Endothelial cell (in vitro differentiated cells): ENCODE results near the gene NPTN. TPM values are rescaled to one million over a fixed set of nuclear protein-coding genes. Genes with fewer than 3 reads are reported as not detected.

Source experiments
- DNase-seq: peaks from one replicate; pipeline ENCODE4 v3.0.0; 2021; ENCODE audit warnings: low spot score
- H3K27ac Mint-ChIP-seq: one replicate; pipeline ENCODE4 v1.8.0; 2021; ENCODE audit warnings: mixed read lengths, inconsistent platforms; ENCODE audit not compliant: unreplicated experiment
- H3K27me3 Mint-ChIP-seq: one replicate; pipeline ENCODE4 v1.8.0; 2021; ENCODE audit warnings: mild to moderate bottlenecking, moderate library complexity, mixed read lengths, inconsistent platforms; ENCODE audit not compliant: unreplicated experiment
- H3K36me3 Mint-ChIP-seq: one replicate; pipeline ENCODE4 v1.8.0; 2021; ENCODE audit warnings: mild to moderate bottlenecking, low read depth, mixed read lengths, inconsistent platforms; ENCODE audit not compliant: unreplicated experiment
- H3K4me1 Mint-ChIP-seq: one replicate; pipeline ENCODE4 v1.8.0; 2021; ENCODE audit warnings: mild to moderate bottlenecking, mixed read lengths, inconsistent platforms; ENCODE audit not compliant: unreplicated experiment
- H3K4me3 Mint-ChIP-seq: one replicate; pipeline ENCODE4 v1.8.0; 2021; ENCODE audit warnings: mild to moderate bottlenecking, mixed read lengths, inconsistent platforms; ENCODE audit not compliant: unreplicated experiment
- H3K9me3 Mint-ChIP-seq: one replicate; pipeline ENCODE4 v1.8.0; 2021; ENCODE audit warnings: mixed read lengths, inconsistent platforms; ENCODE audit not compliant: unreplicated experiment
- total RNA-seq: library from RNA; stranded (reverse); fragmentation: NEBNext Ultra II Directional; extraction: Animal tissue kit (Norgen Biotek cat#: 25700); gene quantifications from one replicate; pipeline ENCODE4 v1.2.1, GENCODE V29; 2021; ENCODE audit not compliant: unreplicated experiment
- TF ChIP-seq, protein P1 (sequence below): fragments of 200-600 bp; sonication (generic); IDR thresholded peaks from one replicate; pipeline ENCODE4 v1.5.0; 2021; ENCODE audit warnings: antibody characterized with exemption; ENCODE audit not compliant: unreplicated experiment

Gene NPTN
- total RNA-seq, 1 donor from 2014 or later: 223 TPM

- Mint-ChIP-seq H3K4me1 (peaks cover 44% of the 10 kb centered on the region), H3K27me3 (peaks cover 2% of the 10 kb centered on the region), H3K36me3 (no peaks in the 10 kb centered on the region), H3K27ac (peak overlapping the region; percentile 55), H3K4me3 (no peak overlapping the region), H3K9me3 (no peaks in the 10 kb centered on the region)
- DNase-seq: no peak
- TF ChIP-seq, protein P1, sequence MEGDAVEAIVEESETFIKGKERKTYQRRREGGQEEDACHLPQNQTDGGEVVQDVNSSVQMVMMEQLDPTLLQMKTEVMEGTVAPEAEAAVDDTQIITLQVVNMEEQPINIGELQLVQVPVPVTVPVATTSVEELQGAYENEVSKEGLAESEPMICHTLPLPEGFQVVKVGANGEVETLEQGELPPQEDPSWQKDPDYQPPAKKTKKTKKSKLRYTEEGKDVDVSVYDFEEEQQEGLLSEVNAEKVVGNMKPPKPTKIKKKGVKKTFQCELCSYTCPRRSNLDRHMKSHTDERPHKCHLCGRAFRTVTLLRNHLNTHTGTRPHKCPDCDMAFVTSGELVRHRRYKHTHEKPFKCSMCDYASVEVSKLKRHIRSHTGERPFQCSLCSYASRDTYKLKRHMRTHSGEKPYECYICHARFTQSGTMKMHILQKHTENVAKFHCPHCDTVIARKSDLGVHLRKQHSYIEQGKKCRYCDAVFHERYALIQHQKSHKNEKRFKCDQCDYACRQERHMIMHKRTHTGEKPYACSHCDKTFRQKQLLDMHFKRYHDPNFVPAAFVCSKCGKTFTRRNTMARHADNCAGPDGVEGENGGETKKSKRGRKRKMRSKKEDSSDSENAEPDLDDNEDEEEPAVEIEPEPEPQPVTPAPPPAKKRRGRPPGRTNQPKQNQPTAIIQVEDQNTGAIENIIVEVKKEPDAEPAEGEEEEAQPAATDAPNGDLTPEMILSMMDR: no peak
These were observed 30.2 kb downstream of the NPTN start for GRCh38 chr15:73602992-73603391.

DNA sequence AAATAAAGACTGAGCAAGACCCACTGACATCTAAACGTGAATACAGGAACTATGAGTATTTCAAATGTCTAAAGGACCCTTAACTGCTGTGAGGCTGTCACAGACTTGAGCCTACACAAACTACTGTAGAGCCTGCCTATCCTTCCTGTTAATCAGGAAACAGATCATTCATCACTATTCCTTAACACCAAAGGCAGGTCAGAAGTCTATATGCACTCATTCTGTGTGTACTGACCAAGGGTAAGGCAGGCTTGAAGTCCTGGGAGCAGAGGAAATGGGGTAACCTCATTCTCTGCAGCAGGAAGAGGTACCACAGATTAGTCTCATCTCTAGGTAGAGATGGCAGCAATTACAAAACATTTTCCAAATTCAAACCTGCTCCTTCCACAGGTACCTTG is 30.7 kb downstream of the NPTN start:
- Mint-ChIP-seq H3K4me1 (peaks cover 46% of the 10 kb centered on the region), H3K27me3 (peaks cover 2% of the 10 kb centered on the region), H3K9me3 (no peaks in the 10 kb centered on the region), H3K27ac (no peak overlapping the region), H3K4me3 (no peak overlapping the region), H3K36me3 (no peaks in the 10 kb centered on the region)
- DNase-seq: no peak
- TF ChIP-seq, protein P1: no peak

DNA sequence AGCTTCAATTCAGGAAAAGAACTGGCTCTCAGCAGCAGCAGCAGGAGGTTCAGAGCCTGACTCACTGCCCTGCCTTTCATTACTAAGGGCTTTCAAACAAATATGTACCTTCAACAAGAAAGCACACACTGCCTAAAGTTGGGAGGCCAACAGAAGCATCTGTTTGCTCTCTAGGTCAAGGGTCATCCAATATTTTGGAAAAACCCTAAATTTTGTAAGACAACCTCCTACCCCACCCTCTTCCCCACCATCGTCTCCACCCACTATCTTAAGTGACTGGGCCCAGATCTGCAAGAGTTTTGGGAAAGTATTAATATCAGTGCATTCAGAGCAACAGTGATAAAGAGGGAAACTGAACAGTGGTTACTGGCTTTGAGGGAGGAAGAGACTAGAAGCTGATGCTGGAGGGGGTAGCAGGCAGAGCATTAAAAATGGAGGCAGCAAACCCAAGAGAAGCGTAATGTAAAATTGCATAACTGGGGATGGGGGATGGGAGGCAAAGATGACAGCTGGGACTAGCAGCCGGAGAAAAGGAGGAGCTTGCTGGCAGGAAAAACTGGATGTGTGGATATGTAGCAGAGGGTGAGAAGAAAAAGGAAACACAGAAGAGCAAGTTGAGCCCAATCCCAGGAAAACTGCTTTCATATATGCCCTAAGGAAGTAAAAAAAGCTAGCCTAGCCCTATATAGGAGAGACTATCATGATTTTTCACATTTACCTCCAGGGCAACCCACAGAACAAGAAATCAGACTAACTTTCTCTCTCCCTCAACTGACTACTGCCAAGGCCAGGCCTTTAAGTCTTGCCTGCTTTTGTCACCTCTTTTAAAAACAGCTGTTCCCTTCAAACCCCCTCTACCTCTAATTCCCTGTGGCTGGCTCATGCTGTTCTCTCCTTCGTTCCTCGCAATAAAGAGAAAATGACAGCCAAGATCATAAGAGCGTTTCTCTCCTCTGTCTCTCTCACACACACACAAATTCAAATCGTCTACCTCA is 31.4 kb downstream of the NPTN start:
- Mint-ChIP-seq H3K36me3 (peaks cover 5% of the 10 kb centered on the region), H3K4me3 (no peak overlapping the region), H3K9me3 (no peaks in the 10 kb centered on the region), H3K27ac (no peak overlapping the region), H3K4me1 (peaks cover 46% of the 10 kb centered on the region), H3K27me3 (peaks cover under 1% of the 10 kb centered on the region)
- DNase-seq: peak; percentile 23
- TF ChIP-seq, protein P1: no peak

- peaks cover 8% of the 10 kb centered on the region for H3K36me3 Mint-ChIP-seq
- no peak overlapping the region for H3K27ac Mint-ChIP-seq
- peaks cover 2% of the 10 kb centered on the region for H3K27me3 Mint-ChIP-seq
- H3K9me3 Mint-ChIP-seq: no peaks in the 10 kb centered on the region
- no peak for DNase-seq
- TF ChIP-seq, protein P1: no peak
- peaks cover 47% of the 10 kb centered on the region for H3K4me1 Mint-ChIP-seq
- H3K4me3 Mint-ChIP-seq: no peak overlapping the region
These were observed 32.5 kb downstream of the NPTN start for GRCh38 chr15:73600413-73601335.
